Dermis microvascular lymphatic vessel endothelial cell (primary cell): ENCODE data around the gene TENM3. TPM values are rescaled to one million over a fixed set of nuclear protein-coding genes. Genes with fewer than 3 reads are reported as not detected.

Experiments
- DNase-seq, 2 donors: peaks; one replicate each; pipeline versions ENCODE4 v3.0.0 to v3.0.0-alpha.2; 2010; ENCODE audit warnings: low read depth in 2 of 2
- total RNA-seq: library from RNA; depleted of rRNA; stranded (reverse); fragments of >200 nt; gene quantifications from 2 replicates; pipeline ENCODE4 v1.2.1, GENCODE V29; 2014

Gene TENM3
- total RNA-seq, 1 donor from 2014 or later: 10.3 TPM

DNA sequence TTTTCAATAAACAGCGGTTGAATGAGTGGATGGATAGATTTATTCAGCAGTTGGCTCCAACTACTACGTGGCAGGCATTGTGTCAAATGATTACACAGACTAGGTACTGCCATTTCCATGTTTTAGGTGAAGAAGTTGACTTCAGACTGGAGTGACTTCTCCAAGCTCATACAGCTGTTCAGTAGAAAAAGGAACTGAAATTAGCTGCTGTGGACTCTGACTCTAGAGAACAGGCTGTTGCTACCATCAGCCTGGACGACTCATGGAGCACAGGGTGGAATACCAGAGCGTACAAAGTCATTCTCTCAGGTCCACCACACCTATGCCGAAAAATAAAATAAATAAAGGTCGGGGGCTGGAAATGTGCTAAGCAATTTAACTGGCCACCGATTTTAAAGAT is 45.3 kb downstream of the TENM3 start:
- DNase-seq: no peak

DNA sequence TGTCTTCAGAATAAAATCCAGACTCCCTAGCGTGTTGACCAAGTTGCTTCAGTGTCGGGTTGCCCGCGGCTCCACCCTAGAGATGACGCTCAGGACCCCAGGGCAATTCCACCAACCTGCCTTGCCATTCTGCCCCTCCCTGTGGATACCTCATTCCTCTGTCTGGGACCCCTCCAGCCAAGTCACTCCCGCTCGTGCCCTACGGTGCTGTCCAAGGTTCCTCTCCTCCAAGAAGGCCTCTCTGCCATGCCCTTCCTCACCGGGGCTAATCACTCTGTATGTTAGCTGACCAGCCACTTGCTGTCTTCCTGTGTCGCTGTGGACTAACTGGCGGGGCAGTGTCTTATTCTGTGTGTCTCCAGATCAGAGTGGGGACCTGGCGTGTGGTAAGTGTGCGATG is 46.6 kb downstream of the TENM3 start:
- DNase-seq: no peak

- DNase-seq: no peak
Observed at GRCh38 chr4:182291175-182291574, 48.0 kb downstream of the TENM3 start.

DNA sequence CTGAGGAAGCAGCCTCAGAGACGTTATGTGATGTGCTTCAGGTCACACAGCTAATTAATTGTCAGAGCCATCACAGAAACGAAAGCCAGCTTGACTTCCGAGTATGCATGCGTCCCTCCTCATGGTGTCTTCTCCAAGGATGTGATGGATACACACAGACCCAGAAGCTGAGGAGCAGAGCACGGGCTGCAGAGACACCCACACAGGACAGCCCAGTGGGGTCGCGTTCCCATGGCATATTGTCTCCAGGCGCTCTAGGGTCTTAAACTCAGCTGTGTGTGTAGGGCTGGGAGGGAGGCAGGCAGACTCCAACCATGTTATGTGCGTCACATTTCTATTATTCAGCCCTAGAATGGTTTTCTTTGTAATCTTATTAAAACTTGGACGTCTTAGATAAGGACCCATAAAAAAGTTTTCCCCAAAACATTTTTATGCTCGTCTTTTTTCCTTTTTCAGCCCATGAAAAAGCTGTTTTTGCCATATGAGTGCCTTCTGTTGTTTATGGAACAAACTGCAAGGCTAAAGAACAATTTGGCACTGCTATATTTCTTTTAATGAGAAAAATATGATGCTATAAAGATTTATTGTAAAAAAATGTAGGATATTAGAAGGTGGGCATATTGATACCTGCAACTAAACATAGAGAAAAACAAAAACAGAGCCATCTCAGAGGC is 48.5 kb downstream of the TENM3 start:
- no peak for DNase-seq

GRCh38 chr4:182292612-182293011 is 49.4 kb downstream of the TENM3 start:
- DNase-seq: no peak

DNA sequence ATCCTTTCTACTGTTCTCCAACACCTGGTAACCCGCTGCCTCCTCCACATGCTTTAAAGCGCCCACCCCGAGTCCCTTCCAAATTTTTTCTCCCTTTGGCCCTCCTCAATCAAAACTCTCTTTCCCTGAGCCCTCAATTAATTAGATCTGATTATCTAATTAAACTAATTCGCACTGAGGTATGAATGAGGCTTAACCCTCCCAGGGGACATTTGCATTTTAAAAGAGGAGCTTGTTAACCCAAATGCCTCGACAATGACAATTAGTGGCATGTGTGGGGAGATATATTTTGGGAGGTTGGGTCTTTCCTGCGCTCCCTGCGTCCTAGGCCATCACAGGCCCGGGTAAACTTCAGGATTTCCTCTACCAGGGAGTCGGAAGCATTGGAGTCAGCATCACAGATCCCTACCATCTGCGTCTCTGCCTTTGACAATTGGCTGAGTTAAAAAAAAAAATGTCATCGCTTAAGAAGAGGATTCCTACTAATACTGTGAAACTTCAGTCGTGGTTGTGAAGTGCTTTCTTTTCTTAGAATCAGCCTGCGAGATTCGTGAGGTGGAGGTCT is 50.6 kb downstream of the TENM3 start:
- DNase-seq: no peak

DNA sequence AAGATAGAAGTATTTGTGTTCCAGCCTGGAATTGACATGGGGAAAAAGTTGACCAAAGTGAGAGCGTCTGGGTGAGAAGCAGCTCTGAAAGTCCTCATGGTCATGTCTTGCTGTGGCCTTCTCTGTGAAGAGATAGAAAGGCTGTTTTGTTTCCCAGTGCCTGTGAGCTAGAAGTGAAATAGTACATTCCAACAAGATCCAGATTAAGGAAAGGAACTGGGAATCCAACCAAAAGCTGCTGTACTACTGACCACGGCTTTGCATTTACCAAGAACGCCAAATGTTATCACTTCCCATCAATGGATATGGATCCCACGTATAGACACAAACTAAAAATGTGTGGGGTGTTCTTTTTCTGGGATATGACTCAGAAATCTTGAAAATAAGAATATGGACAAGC is 51.2 kb downstream of the TENM3 start:
- DNase-seq: no peak

- DNase-seq: no peak
Observed at GRCh38 chr4:182297659-182298058, 54.5 kb downstream of the TENM3 start.

DNA sequence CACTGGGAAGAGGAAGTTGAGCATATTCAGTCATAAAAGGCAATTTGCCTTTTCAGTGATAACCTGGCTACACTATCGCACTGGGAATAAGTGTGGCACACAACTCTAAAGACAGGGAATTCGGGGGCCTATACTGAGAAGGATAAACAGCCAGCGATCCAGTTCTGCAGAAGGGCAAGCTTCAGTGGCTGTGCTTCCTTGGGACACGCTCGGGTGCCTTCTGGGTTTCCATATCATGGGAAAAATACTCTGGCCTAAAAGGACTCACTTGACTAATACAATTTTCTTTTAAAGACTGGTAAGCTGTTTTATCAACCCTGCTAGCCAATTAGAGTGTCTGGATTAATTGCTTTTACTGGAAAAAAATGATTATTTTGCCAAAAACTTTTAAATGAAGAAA is 58.5 kb downstream of the TENM3 start:
- DNase-seq: no peak

DNA sequence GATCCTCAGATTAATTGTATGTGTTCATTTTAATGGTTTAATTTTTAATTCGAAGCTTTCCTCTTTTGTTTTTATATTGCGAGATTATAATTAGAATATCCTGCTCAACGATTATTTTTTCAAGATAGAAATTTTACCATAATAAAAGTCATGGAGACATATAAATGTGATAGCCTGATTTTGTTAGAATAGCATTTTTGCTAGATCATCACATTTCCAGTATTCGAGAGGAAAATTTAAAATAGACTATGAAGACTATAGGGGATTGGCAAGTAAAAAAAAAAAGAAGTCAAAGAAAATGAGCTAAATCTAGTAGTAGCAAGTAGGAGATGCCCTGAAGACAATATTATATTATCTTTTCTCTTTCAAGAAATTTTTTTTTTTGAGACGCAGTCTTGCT is 60.6 kb downstream of the TENM3 start:
- DNase-seq: no peak

- DNase-seq: no peak
Observed at GRCh38 chr4:182306792-182307507, 63.7 kb downstream of the TENM3 start.

- no peak for DNase-seq
Observed at GRCh38 chr4:182307746-182308145, 64.5 kb downstream of the TENM3 start.

- DNase-seq: no peak
Observed at GRCh38 chr4:182309877-182310276, 66.7 kb downstream of the TENM3 start.

GRCh38 chr4:182310316-182310715 is 67.1 kb downstream of the TENM3 start:
- DNase-seq: no peak

GRCh38 chr4:182310962-182311361 is 67.8 kb downstream of the TENM3 start:
- no peak for DNase-seq

- no peak for DNase-seq
Observed at GRCh38 chr4:182314537-182314936, 71.3 kb downstream of the TENM3 start.

DNA sequence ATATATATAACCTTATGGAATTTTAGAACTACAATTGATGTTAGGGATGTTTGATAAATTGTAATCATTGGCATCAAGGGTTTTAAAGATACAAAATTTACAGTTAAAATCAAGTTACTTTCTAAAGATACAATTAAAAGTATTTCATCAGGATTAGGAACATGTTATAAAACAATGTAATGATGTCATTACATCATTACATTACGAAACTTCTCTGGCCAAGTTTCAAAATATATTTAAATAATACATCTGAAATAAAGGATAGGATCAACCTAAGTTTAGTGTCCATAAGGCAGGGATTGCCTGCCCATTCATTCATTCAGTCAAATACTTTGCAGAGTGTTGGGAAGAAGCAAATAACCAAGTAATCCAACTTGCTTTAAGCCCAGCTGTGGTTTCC is 75.1 kb downstream of the TENM3 start:
- no peak for DNase-seq

DNA sequence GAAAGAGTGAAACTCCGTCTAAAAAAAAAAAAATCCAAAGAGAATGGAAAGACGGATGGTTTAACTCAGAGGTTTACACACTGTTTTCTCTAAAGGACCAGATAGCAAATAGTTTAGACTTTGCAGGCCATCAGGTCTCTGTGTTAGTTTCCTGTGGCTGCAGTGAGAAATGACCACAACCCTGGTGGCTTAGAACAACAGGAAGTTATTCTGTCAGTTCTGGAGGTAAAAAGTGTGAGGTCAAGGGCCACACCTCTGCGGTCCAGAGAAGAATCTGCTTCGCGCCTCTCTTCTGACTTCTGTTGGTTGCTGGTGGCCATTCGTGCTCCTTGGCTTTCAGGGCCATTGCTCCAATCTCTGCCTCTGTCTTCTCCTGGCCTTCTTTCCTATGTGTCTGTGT is 76.9 kb downstream of the TENM3 start:
- no peak for DNase-seq

- DNase-seq: no peak
Observed at GRCh38 chr4:182320580-182320979, 77.4 kb downstream of the TENM3 start.

GRCh38 chr4:182324282-182324681 is 81.1 kb downstream of the TENM3 start:
- no peak for DNase-seq

- no peak for DNase-seq
Observed at GRCh38 chr4:182325397-182325796, 82.2 kb downstream of the TENM3 start.

DNA sequence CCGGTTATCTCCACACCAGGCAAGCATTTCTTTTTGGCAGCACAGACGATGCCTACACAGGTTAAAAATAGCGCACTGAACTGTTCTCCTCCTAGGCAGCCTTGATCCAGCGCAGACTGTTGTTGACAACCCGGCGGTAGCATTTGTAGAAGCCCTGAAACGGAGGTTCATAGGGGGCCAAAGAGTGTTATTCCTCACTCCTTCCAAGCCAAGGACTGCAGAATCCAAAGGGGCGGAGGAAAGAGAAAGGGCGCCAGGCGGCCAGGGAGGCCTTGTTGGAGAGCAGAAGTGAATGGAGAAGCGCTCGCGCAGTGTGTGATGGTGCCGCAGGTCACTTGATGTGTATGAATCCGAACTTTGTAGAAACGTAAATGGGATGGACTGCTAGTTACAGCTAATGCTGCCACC is 82.7 kb downstream of the TENM3 start:
- no peak for DNase-seq

DNA sequence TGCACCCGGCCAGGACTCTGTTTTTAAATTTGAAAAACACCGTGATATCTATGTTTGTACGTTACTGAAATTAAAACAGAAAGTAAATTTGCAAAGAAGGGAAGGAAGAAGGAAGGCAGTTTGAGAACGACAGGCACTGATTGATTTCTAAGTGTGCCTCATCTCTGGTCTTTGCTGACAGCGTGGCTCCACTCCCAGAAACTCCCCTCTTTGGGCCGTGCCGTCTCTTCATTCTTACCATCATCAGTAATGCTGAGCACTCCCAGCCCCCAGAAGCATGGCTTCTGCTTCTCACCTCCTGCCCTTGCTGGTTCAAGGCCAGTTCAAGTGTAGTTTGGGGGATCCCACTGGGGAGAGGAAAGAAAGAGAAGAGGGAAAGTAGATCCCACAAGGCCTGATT is 85.3 kb downstream of the TENM3 start:
- no peak for DNase-seq
